Fibroblast of pulmonary artery (primary cell): ENCODE results near the gene SREBF1.
A peak's percentile ranks its signal among the peaks of the same experiment; 100 is the strongest.

Experiments used
- DNase-seq: peaks from one replicate; pipeline ENCODE4 v3.0.0-alpha.2; 2010; ENCODE audit warnings: low read depth
- H3K4me3 ChIP-seq: replicated peaks from 2 replicates; pipeline ENCODE4 v1.5.1; 2011; ENCODE audit warnings: low read depth, mild to moderate bottlenecking, control low read depth, low read length, moderate library complexity
- TF ChIP-seq, protein P1 (sequence below): IDR thresholded peaks from 2 replicates; pipeline ENCODE4 v1.5.1; 2011; ENCODE audit warnings: mild to moderate bottlenecking, control low read depth, low read length, inconsistent platforms; ENCODE audit errors: missing control alignments

The SREBF1 gene

GRCh38 chr17:17836818-17837379, at the start of gene SREBF1:
Gene SREBF1 (minus strand): TSS chr17:17836986. CDS start chr17:17836817, 169 bp downstream.
- peak within 1 kb of the TSS; percentile 79 for H3K4me3 ChIP-seq
- TF ChIP-seq, protein P1, sequence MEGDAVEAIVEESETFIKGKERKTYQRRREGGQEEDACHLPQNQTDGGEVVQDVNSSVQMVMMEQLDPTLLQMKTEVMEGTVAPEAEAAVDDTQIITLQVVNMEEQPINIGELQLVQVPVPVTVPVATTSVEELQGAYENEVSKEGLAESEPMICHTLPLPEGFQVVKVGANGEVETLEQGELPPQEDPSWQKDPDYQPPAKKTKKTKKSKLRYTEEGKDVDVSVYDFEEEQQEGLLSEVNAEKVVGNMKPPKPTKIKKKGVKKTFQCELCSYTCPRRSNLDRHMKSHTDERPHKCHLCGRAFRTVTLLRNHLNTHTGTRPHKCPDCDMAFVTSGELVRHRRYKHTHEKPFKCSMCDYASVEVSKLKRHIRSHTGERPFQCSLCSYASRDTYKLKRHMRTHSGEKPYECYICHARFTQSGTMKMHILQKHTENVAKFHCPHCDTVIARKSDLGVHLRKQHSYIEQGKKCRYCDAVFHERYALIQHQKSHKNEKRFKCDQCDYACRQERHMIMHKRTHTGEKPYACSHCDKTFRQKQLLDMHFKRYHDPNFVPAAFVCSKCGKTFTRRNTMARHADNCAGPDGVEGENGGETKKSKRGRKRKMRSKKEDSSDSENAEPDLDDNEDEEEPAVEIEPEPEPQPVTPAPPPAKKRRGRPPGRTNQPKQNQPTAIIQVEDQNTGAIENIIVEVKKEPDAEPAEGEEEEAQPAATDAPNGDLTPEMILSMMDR: no peak
- peak; percentile 44 for DNase-seq

DNA sequence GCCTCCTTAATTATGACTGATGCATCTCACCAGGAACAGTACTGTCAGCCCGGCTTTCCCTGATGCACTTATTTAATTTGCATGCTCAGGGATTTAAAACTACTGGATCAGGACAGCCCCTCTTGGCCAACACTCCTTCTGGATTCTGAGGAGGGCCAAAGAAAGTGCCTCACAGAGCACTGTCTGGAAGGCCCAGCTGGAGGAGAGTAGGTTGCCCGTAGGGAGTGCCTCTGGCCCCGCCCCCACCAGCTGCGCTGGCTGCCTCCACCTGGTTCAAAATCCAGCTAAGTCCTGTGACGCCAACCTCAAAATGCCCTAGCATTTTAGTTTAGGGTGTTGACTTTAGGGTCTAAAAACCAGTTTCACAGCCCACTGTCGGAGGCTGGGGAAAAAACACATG, 49.4 kb upstream of the SREBF1 start:
- TF ChIP-seq, protein P1: no peak
- DNase-seq: no peak
- H3K4me3 ChIP-seq: no peak overlapping the region

DNA sequence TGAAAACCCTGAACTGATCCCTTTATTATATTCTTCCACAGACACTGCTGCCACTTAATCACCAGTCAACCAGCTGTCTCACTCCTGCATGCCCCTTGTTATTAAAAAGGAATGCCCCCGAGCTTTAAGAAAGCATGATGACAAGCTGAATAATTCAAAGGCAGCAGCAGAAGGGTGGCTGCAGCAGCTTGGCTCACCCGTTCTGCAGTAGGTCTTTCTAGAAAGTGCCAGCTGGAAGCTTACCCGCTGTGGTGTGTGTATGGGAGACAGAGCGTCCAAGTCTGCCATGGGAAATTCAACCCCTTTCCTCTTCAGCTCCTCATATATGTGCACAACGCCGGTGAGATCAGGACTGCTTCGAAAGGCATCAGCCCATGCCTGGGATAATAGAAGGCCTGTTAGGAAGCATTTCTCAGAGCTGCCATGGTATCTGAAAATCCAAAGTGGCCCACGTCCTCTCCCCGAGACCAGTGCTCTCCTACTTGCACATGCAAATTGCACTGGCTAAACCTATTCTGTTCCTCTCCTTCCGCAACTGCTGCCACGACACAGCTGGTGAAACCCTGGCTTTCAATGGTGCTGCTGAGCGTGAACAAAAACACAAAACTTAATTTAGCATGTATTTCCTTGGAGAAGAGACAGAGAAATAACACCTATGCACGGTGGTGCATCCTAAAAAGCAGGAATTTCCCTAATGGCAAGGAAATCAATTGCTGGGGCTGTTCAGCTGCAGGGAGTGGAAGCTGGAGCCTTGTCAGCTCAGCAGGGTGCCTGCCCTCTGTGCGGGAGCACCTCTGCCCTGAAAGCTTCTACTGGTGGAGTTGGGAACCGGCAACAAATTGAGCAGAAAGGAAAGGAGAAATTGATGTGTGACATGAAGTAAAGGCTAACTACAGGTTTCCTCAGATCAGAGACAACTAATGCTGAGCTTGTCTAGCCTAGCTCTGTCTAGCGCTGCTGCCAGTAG, 47.9 kb upstream of the SREBF1 start:
- no peak for DNase-seq
- H3K4me3 ChIP-seq: no peak overlapping the region
- TF ChIP-seq, protein P1: no peak

DNA sequence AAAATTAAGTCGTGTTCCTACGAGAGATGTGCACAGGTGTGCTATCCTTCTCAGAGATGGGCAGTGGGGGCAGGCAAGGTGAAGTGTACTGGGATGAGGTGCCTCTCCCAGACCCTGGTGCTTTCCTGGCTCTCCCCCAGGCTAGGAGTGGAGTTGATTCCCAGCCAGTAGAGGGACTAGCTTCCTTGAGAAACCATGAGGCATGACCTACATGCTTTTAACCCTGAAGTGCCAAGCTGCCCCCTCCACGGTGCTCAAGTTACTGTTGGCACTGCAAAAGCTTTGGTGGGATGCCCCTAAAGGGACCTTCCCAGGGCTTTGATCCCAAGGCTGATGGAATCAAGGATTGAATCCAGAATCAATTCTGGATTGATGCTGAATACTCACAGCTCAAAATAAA, 47.0 kb upstream of the SREBF1 start:
- no peak overlapping the region for H3K4me3 ChIP-seq
- no peak for DNase-seq
- TF ChIP-seq, protein P1: no peak

GRCh38 chr17:17882082-17882581, 45.3 kb upstream of the SREBF1 start:
- H3K4me3 ChIP-seq: no peak overlapping the region
- TF ChIP-seq, protein P1: no peak
- no peak for DNase-seq

DNA sequence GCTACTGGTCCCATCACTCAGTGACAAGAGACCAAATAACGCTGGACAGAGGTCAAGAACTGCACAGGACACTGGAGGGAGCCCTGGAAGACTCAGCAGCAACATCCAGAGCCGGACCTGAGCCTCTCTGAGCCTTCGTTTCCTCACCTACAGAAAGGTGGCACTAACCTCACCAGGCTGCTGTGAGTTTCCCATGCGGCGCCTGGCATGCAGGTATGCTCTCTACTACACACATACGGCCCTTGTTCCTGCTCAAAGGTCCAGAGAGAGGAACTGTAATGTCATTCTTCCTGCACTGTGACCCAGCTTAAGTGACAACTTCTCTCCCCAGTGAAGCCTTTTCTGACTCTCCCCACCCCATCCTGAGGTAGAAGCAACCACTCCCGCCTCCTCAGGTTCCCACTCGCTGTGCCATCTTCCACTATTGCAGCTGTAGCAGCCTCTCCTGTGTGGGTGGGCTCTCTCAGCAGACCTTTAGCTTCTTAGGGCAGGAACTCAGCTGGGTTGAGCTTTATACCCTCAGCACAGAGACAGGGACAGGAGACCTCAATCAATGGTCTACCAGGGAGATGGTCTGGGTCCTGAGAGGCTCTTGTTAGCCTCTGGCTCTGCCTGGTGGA, 43.9 kb upstream of the SREBF1 start:
- TF ChIP-seq, protein P1: no peak
- no peak for DNase-seq
- H3K4me3 ChIP-seq: no peak overlapping the region
